Esophagus muscularis mucosa (tissue), 4 donors: ENCODE results near the gene TGFB1.
"Not testable (repeated sequence)": the region's sequence is repeated elsewhere in the genome, so short reads cannot be mapped to it uniquely, and the experiment has no call there.

Experiments used
- CTCF ChIP-seq, 3 experiments: fragments of 200-600 bp in 2 of 3; fragments of 450-650 bp in 1 of 3; sonication (generic) in 2 of 3; IDR thresholded peaks; one replicate each; pipeline ENCODE4 v1.5.1; 2017 to 2019; ENCODE audit warnings: antibody characterized with exemption in 3 of 3, mild to moderate bottlenecking in 2 of 3, moderate library complexity in 1 of 3
- EP300 ChIP-seq: sonication (generic); formaldehyde crosslinking; IDR thresholded peaks from one replicate; pipeline ENCODE4 v1.6.1; 2017; ENCODE audit warnings: antibody characterized with exemption
- POLR2AphosphoS5 ChIP-seq, 2 donors: sonication (generic); formaldehyde crosslinking; IDR thresholded peaks; one replicate each; pipeline ENCODE4 v1.6.1; 2017; ENCODE audit warnings: antibody characterized with exemption in 2 of 2

GRCh38 chr19:41381536-41381935 is 27.8 kb upstream of the TGFB1 start:
- TF ChIP-seq CTCF (IDR thresholded peaks at IDR 0.05); POLR2AphosphoS5 (IDR thresholded peaks at IDR 0.05); EP300: not testable (repeated sequence)
